ENCODE results near the gene SETD7. TPM values are rescaled to one million over a fixed set of nuclear protein-coding genes. Genes with fewer than 3 reads are reported as not detected.

SETD7 gene
- total RNA-seq, 1 experiment from 2014 or later = 59.4 TPM

GRCh38 chr4:139553751-139554641 is 2.0 kb downstream of the SETD7 start:
- Histone ChIP-seq H3K9ac (ENCODE audit: low read length) (peak overlapping the region; percentile 91), H3K9me2 (replicated peaks; ENCODE audit: insufficient read depth, low read length) (no peaks in the 10 kb centered on the region), H3K4me2 (ENCODE audit: low read depth, low read length, poor library complexity, severe bottlenecking) (peak overlapping the region; percentile 94), H3K4me1 (ENCODE audit: low read length) (peaks cover 80% of the 10 kb centered on the region), H3K79me2 (ENCODE audit: low read length) (peaks cover 70% of the 10 kb centered on the region), H4K20me1 (ENCODE audit: insufficient read depth, low read depth, low read length) (peaks cover 28% of the 10 kb centered on the region; the same call in 1 of the 2 replicates), H3K27ac (ENCODE audit: low read length) (peak overlapping the region; percentile 89), H2AFZ (ENCODE audit: low read length) (no peak overlapping the region), H3K36me3 (ENCODE audit: insufficient read depth, low read length) (0 out of 2 replicates have a peak, but pooled peaks cover 8% of the 10 kb centered on the region), H3K27me3 (ENCODE audit: low read length) (no peaks in the 10 kb centered on the region), H3K4me3 (ENCODE audit: low read length) (peak overlapping the region; percentile 77), H3K9me3 (ENCODE audit: low read length) (no peaks in the 10 kb centered on the region)
- peak; percentile 54 for DNase-seq

GRCh38 chr4:139552517-139553307 is 3.3 kb downstream of the SETD7 start:
- Histone ChIP-seq H3K9ac (ENCODE audit: low read length) (peak overlapping the region; percentile 91), H3K27me3 (ENCODE audit: low read length) (no peaks in the 10 kb centered on the region), H2AFZ (ENCODE audit: low read length) (no peak overlapping the region), H3K27ac (ENCODE audit: low read length) (peak overlapping the region; percentile 89), H3K4me3 (ENCODE audit: low read length) (peak overlapping the region; percentile 77), H3K9me2 (replicated peaks; ENCODE audit: insufficient read depth, low read length) (no peaks in the 10 kb centered on the region), H3K4me2 (ENCODE audit: low read depth, low read length, poor library complexity, severe bottlenecking) (peak overlapping the region; percentile 94), H4K20me1 (ENCODE audit: insufficient read depth, low read depth, low read length) (peaks cover 28% of the 10 kb centered on the region; the same call in 1 of the 2 replicates), H3K79me2 (ENCODE audit: low read length) (peaks cover 83% of the 10 kb centered on the region), H3K9me3 (ENCODE audit: low read length) (no peaks in the 10 kb centered on the region), H3K36me3 (ENCODE audit: insufficient read depth, low read length) (peaks cover 10% of the 10 kb centered on the region; the same call in 1 of the 2 replicates), H3K4me1 (ENCODE audit: low read length) (peaks cover 67% of the 10 kb centered on the region)
- peak; percentile 54 for DNase-seq

- Histone ChIP-seq H2AFZ (ENCODE audit: low read length) (no peak overlapping the region), H3K79me2 (ENCODE audit: low read length) (peaks cover 100% of the 10 kb centered on the region), H3K4me3 (ENCODE audit: low read length) (peak overlapping the region; percentile 22; the same call in 1 of the 2 replicates), H3K9me3 (ENCODE audit: low read length) (no peaks in the 10 kb centered on the region), H3K27ac (ENCODE audit: low read length) (peak overlapping the region; percentile 65), H3K9ac (ENCODE audit: low read length) (peak overlapping the region; percentile 26; the same call in 1 of the 2 replicates), H4K20me1 (ENCODE audit: insufficient read depth, low read depth, low read length) (peaks cover 35% of the 10 kb centered on the region; the same call in 1 of the 2 replicates), H3K4me2 (ENCODE audit: low read depth, low read length, poor library complexity, severe bottlenecking) (peak overlapping the region; percentile 94), H3K27me3 (ENCODE audit: low read length) (no peaks in the 10 kb centered on the region), H3K9me2 (replicated peaks; ENCODE audit: insufficient read depth, low read length) (no peaks in the 10 kb centered on the region), H3K4me1 (ENCODE audit: low read length) (peaks cover 56% of the 10 kb centered on the region), H3K36me3 (ENCODE audit: insufficient read depth, low read length) (peaks cover 27% of the 10 kb centered on the region)
- no peak for DNase-seq
These were observed 5.1 kb downstream of the SETD7 start for GRCh38 chr4:139550724-139551429.

GRCh38 chr4:139547979-139548378 is 8.0 kb downstream of the SETD7 start:
- Histone ChIP-seq H3K36me3 (ENCODE audit: insufficient read depth, low read length) (peaks cover 36% of the 10 kb centered on the region), H3K79me2 (ENCODE audit: low read length) (peaks cover 95% of the 10 kb centered on the region), H3K9ac (ENCODE audit: low read length) (no peak overlapping the region), H2AFZ (ENCODE audit: low read length) (no peak overlapping the region), H3K27me3 (ENCODE audit: low read length) (no peaks in the 10 kb centered on the region), H3K4me2 (ENCODE audit: low read depth, low read length, poor library complexity, severe bottlenecking) (no peak overlapping the region), H4K20me1 (ENCODE audit: insufficient read depth, low read depth, low read length) (peaks cover 18% of the 10 kb centered on the region; the same call in 1 of the 2 replicates), H3K4me3 (ENCODE audit: low read length) (no peak overlapping the region), H3K9me3 (ENCODE audit: low read length) (no peaks in the 10 kb centered on the region), H3K9me2 (replicated peaks; ENCODE audit: insufficient read depth, low read length) (no peaks in the 10 kb centered on the region), H3K4me1 (ENCODE audit: low read length) (peaks cover 39% of the 10 kb centered on the region), H3K27ac (ENCODE audit: low read length) (no peak overlapping the region)
- no peak for DNase-seq

- Histone ChIP-seq H3K79me2 (ENCODE audit: low read length) (peaks cover 90% of the 10 kb centered on the region), H3K4me3 (ENCODE audit: low read length) (no peak overlapping the region)
These were observed 15.4 kb downstream of the SETD7 start for GRCh38 chr4:139540632-139541031.

GRCh38 chr4:139540161-139540560 is 15.9 kb downstream of the SETD7 start:
- H3K36me3 ChIP-seq (ENCODE audit: insufficient read depth, low read length) = peaks cover 33% of the 10 kb centered on the region; the same call in 1 of the 2 replicates
- peaks cover 90% of the 10 kb centered on the region for H3K79me2 ChIP-seq (ENCODE audit: low read length)
- H3K27me3 ChIP-seq (ENCODE audit: low read length) = no peaks in the 10 kb centered on the region
- no peak for DNase-seq
- H3K27ac ChIP-seq (ENCODE audit: low read length) = no peak overlapping the region
- H3K9ac ChIP-seq (ENCODE audit: low read length) = no peak overlapping the region
- no peaks in the 10 kb centered on the region for H3K9me3 ChIP-seq (ENCODE audit: low read length)
- H4K20me1 ChIP-seq (ENCODE audit: insufficient read depth, low read depth, low read length) = peaks cover 11% of the 10 kb centered on the region; the same call in 1 of the 2 replicates
- H3K4me2 ChIP-seq (ENCODE audit: low read depth, low read length, poor library complexity, severe bottlenecking) = no peak overlapping the region
- no peak overlapping the region for H2AFZ ChIP-seq (ENCODE audit: low read length)
- no peaks in the 10 kb centered on the region for H3K9me2 ChIP-seq (replicated peaks; ENCODE audit: insufficient read depth, low read length)
- H3K4me1 ChIP-seq (ENCODE audit: low read length) = no peaks in the 10 kb centered on the region
- H3K4me3 ChIP-seq (ENCODE audit: low read length) = no peak overlapping the region

More at GRCh38 chr4:139540632-139541031, 15.4 kb downstream of the SETD7 start:
- H3K4me2 ChIP-seq (ENCODE audit: low read depth, low read length, poor library complexity, severe bottlenecking) = no peak overlapping the region
- H4K20me1 ChIP-seq (ENCODE audit: insufficient read depth, low read depth, low read length) = peaks cover 11% of the 10 kb centered on the region; the same call in 1 of the 2 replicates
- no peak overlapping the region for H2AFZ ChIP-seq (ENCODE audit: low read length)
- H3K27me3 ChIP-seq (ENCODE audit: low read length) = no peaks in the 10 kb centered on the region
- DNase-seq = no peak
- H3K27ac ChIP-seq (ENCODE audit: low read length) = no peak overlapping the region
- no peak overlapping the region for H3K9ac ChIP-seq (ENCODE audit: low read length)
- H3K36me3 ChIP-seq (ENCODE audit: insufficient read depth, low read length) = peaks cover 38% of the 10 kb centered on the region; the same call in 1 of the 2 replicates
- no peaks in the 10 kb centered on the region for H3K4me1 ChIP-seq (ENCODE audit: low read length)
- no peaks in the 10 kb centered on the region for H3K9me3 ChIP-seq (ENCODE audit: low read length)
- no peaks in the 10 kb centered on the region for H3K9me2 ChIP-seq (replicated peaks; ENCODE audit: insufficient read depth, low read length)

- Histone ChIP-seq H3K9ac (ENCODE audit: low read length) (no peak overlapping the region), H2AFZ (ENCODE audit: low read length) (no peak overlapping the region), H3K4me3 (ENCODE audit: low read length) (no peak overlapping the region), H3K9me3 (ENCODE audit: low read length) (no peaks in the 10 kb centered on the region), H3K9me2 (replicated peaks; ENCODE audit: insufficient read depth, low read length) (no peaks in the 10 kb centered on the region), H3K4me1 (ENCODE audit: low read length) (no peaks in the 10 kb centered on the region), H3K27ac (ENCODE audit: low read length) (no peak overlapping the region), H3K4me2 (ENCODE audit: low read depth, low read length, poor library complexity, severe bottlenecking) (no peak overlapping the region), H3K36me3 (ENCODE audit: insufficient read depth, low read length) (peaks cover 29% of the 10 kb centered on the region; the same call in 1 of the 2 replicates), H4K20me1 (ENCODE audit: insufficient read depth, low read depth, low read length) (peaks cover 11% of the 10 kb centered on the region; the same call in 1 of the 2 replicates), H3K27me3 (ENCODE audit: low read length) (no peaks in the 10 kb centered on the region), H3K79me2 (ENCODE audit: low read length) (peaks cover 91% of the 10 kb centered on the region)
- no peak for DNase-seq
These were observed 18.7 kb downstream of the SETD7 start for GRCh38 chr4:139537292-139537691.

Measured in Karpas-422 (cell line).